Neural progenitor cell (in vitro differentiated cells): ENCODE measurements around the gene NEB. TPM values are rescaled to one million over a fixed set of nuclear protein-coding genes. Genes with fewer than 3 reads are reported as not detected.

Experiments
- DNase-seq: peaks from one replicate; pipeline ENCODE4 v3.0.0-alpha.2; 2016; ENCODE audit warnings: low spot score
- H2AFZ ChIP-seq: fragments of 200-600 bp; sonication (generic); replicated peaks from 2 replicates; pipeline ENCODE4 v1.6.1; 2016; ENCODE audit warnings: antibody characterized with exemption
- H3F3A ChIP-seq: fragments of 200-600 bp; sonication (generic); 2 replicates; pipeline ENCODE4 v1.6.1; 2016; ENCODE audit warnings: antibody characterized with exemption, low read depth
- H3K27ac ChIP-seq: fragments of 200-600 bp; sonication (generic); 2 replicates; pipeline ENCODE4 v1.5.1; 2016; ENCODE audit warnings: mild to moderate bottlenecking
- H3K27me3 ChIP-seq: fragments of 200-600 bp; sonication (generic); 2 replicates; pipeline ENCODE4 v1.6.1; 2016; ENCODE audit warnings: mild to moderate bottlenecking, moderate library complexity
- H3K36me3 ChIP-seq: fragments of 200-600 bp; sonication (generic); 2 replicates; pipeline ENCODE4 v1.5.1; 2016
- H3K4me1 ChIP-seq: fragments of 200-600 bp; sonication (generic); 2 replicates; pipeline ENCODE4 v1.6.1; 2016; ENCODE audit warnings: mixed run types
- H3K4me2 ChIP-seq: fragments of 200-600 bp; sonication (generic); 2 replicates; pipeline ENCODE4 v1.6.1; 2016
- H3K4me3 ChIP-seq: fragments of 200-600 bp; sonication (generic); 2 replicates; pipeline ENCODE4 v1.5.1; 2016
- H3K79me2 ChIP-seq: fragments of 200-600 bp; sonication (generic); 2 replicates; pipeline ENCODE4 v1.6.1; 2016; ENCODE audit warnings: low read depth
- H3K9ac ChIP-seq: fragments of 200-600 bp; sonication (generic); 2 replicates; pipeline ENCODE4 v1.6.1; 2016
- H3K9me3 ChIP-seq: fragments of 200-600 bp; sonication (generic); 2 replicates; pipeline ENCODE4 v1.5.1; 2016; ENCODE audit warnings: low read depth
- H4K20me1 ChIP-seq: fragments of 200-600 bp; sonication (generic); 2 replicates; pipeline ENCODE4 v1.6.1; 2016; ENCODE audit warnings: low read depth
- H3K27ac Mint-ChIP-seq: 3 replicates; pipeline ENCODE4 v1.8.0; 2021; ENCODE audit warnings: mixed read lengths
- H3K27me3 Mint-ChIP-seq: 2 replicates; pipeline ENCODE4 v1.8.0; 2022; ENCODE audit warnings: low read depth, mild to moderate bottlenecking, inconsistent platforms, moderate library complexity, mixed read lengths; ENCODE audit not compliant: insufficient read depth
- H3K36me3 Mint-ChIP-seq: 3 replicates; pipeline ENCODE4 v1.8.0; 2021; ENCODE audit warnings: mixed read lengths
- H3K4me1 Mint-ChIP-seq: 3 replicates; pipeline ENCODE4 v1.8.0; 2021; ENCODE audit warnings: mixed read lengths
- H3K4me3 Mint-ChIP-seq: 3 replicates; pipeline ENCODE4 v1.8.0; 2021; ENCODE audit warnings: mild to moderate bottlenecking, moderate library complexity, mixed read lengths
- H3K9me3 Mint-ChIP-seq: 3 replicates; pipeline ENCODE4 v1.8.0; 2020; ENCODE audit warnings: mixed read lengths
- EZH2 ChIP-seq: fragments of 200-600 bp; sonication (generic); IDR thresholded peaks from 2 replicates; pipeline ENCODE4 v1.6.1; 2017; ENCODE audit warnings: antibody characterized with exemption, mild to moderate bottlenecking, moderate library complexity
- EZH2phosphoT487 ChIP-seq: fragments of 200-600 bp; sonication (generic); IDR thresholded peaks from 2 replicates; pipeline ENCODE4 v1.6.1; 2017; ENCODE audit warnings: antibody characterized with exemption
- total RNA-seq: library from RNA; depleted of rRNA; stranded (reverse); fragments of >200 nt; gene quantifications from 2 replicates; pipeline ENCODE4 v1.2.3, GENCODE V29; 2015; ENCODE audit warnings: low replicate concordance
- TF ChIP-seq, protein P1 (sequence below): fragments of 200-600 bp; sonication (generic); IDR thresholded peaks from 2 replicates; pipeline ENCODE4 v1.5.1; 2017; ENCODE audit warnings: antibody characterized with exemption, mild to moderate bottlenecking

NEB gene
- total RNA-seq, 1 donor from 2014 or later: 0.49 TPM

DNA sequence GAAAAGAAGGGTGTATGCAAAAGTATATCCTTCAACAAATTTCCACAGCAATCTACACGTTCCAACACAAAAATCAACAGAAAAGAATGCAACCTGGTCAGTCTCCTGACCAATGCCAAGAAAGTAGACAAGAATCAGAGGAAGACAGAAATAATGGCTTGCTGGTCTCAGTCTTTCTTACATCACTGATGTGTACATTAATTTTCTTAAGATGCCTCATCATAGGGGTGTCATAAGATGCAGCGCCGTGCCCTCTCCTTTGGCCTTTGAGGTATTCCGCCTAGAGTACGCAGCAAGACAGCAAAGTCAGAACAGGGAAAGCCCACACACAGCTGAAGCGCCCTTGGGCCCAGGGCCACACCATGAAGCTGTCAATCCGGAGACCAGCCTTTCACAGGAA lies 211.7 kb downstream of the NEB start:
- no peaks in the 10 kb centered on the region for H3K79me2 ChIP-seq
- H3F3A ChIP-seq: no peaks in the 10 kb centered on the region
- no peaks in the 10 kb centered on the region for H3K36me3 ChIP-seq
- Mint-ChIP-seq H3K36me3 (no peaks in the 10 kb centered on the region), H3K4me3 (no peak overlapping the region), H3K27ac (no peak overlapping the region), H3K4me1 (peaks cover 13% of the 10 kb centered on the region), H3K9me3 (no peaks in the 10 kb centered on the region), H3K27me3 (no peaks in the 10 kb centered on the region)
- H3K27me3 ChIP-seq: no peaks in the 10 kb centered on the region
- no peak for TF ChIP-seq EZH2
- TF ChIP-seq, protein P1, sequence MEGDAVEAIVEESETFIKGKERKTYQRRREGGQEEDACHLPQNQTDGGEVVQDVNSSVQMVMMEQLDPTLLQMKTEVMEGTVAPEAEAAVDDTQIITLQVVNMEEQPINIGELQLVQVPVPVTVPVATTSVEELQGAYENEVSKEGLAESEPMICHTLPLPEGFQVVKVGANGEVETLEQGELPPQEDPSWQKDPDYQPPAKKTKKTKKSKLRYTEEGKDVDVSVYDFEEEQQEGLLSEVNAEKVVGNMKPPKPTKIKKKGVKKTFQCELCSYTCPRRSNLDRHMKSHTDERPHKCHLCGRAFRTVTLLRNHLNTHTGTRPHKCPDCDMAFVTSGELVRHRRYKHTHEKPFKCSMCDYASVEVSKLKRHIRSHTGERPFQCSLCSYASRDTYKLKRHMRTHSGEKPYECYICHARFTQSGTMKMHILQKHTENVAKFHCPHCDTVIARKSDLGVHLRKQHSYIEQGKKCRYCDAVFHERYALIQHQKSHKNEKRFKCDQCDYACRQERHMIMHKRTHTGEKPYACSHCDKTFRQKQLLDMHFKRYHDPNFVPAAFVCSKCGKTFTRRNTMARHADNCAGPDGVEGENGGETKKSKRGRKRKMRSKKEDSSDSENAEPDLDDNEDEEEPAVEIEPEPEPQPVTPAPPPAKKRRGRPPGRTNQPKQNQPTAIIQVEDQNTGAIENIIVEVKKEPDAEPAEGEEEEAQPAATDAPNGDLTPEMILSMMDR: no peak
- TF ChIP-seq EZH2phosphoT487: no peak
- no peak overlapping the region for H3K4me3 ChIP-seq
- no peak overlapping the region for H3K27ac ChIP-seq
- no peak overlapping the region for H2AFZ ChIP-seq
- peaks cover 10% of the 10 kb centered on the region for H3K4me1 ChIP-seq
- no peak for DNase-seq
- H3K4me2 ChIP-seq: no peak overlapping the region
- H3K9ac ChIP-seq: no peak overlapping the region
- H4K20me1 ChIP-seq: no peaks in the 10 kb centered on the region
- no peaks in the 10 kb centered on the region for H3K9me3 ChIP-seq

DNA sequence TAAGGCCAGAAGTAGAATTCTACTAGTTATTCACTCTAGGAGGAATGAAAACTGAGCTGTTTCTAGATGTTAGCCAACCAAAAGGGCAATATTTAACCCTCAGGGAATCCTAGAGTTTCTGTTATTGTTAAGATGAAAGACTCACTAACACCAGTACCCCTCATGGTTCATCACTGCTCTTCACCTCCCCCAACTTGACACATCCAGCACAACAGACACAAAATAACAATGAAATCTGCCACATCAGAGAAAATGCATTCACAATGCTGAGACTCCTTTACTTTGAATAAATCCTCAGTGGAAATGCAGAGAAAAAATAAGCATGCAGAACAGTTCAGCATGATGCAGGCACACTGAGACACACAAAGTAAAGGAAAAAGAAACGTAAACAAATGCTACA lies 213.3 kb downstream of the NEB start:
- H3K4me1 ChIP-seq: peaks cover 10% of the 10 kb centered on the region
- no peaks in the 10 kb centered on the region for H4K20me1 ChIP-seq
- Mint-ChIP-seq H3K4me1 (peaks cover 13% of the 10 kb centered on the region), H3K36me3 (no peaks in the 10 kb centered on the region), H3K9me3 (no peaks in the 10 kb centered on the region), H3K27me3 (no peaks in the 10 kb centered on the region), H3K27ac (peak overlapping the region; percentile 7), H3K4me3 (no peak overlapping the region)
- no peak overlapping the region for H3K4me2 ChIP-seq
- H3K4me3 ChIP-seq: no peak overlapping the region
- H3K27ac ChIP-seq: no peak overlapping the region
- H3K79me2 ChIP-seq: no peaks in the 10 kb centered on the region
- H3K9me3 ChIP-seq: no peaks in the 10 kb centered on the region
- no peaks in the 10 kb centered on the region for H3F3A ChIP-seq
- H3K27me3 ChIP-seq: no peaks in the 10 kb centered on the region
- TF ChIP-seq, protein P1: no peak
- TF ChIP-seq EZH2phosphoT487: no peak
- TF ChIP-seq EZH2: no peak
- no peaks in the 10 kb centered on the region for H3K36me3 ChIP-seq
- no peak overlapping the region for H3K9ac ChIP-seq
- H2AFZ ChIP-seq: peak overlapping the region; percentile 87
- DNase-seq: no peak

DNA sequence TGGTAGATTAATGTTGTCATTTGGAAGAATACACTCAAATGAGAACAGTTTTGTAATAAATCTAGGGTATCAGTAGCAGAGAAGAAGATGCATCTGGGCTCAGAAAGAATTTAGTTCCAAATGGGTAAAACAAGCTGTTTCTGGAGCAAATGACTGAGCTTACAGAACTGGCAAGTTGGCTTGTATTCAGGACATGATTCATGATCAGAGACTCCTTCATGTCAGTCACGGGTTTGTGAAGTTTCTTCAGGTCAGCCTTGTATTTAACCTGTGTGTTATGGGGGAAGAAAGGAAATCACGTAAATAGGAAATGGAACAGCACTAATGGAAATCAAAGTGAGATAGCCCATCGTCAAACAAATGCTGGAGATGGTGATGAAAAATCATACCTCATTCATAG lies 215.5 kb downstream of the NEB start:
- TF ChIP-seq, protein P1: no peak
- TF ChIP-seq EZH2 (no peak), EZH2phosphoT487 (no peak)
- no peak overlapping the region for H3K9ac ChIP-seq

DNA sequence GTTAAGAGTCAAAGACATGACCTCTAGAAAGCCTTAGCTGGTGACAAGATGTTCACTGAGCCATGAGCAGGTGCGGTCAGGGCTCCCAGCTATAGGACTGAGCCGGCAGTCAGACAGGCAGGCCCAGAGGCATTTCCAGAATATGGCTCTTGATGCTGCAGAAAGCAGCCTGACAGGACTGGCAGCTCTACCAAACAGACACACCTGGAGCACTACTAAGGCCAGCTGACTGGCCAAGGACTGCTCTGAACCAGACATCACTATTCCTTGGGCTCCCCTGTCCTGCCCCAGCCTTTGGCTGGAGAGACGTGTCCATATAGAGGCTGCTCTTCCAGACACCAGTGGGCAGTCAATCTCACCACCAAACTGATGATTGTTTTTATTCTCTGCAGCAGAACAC lies 225.8 kb downstream of the NEB start:
- TF ChIP-seq EZH2phosphoT487 (no peak), EZH2 (no peak)
- TF ChIP-seq, protein P1: no peak
- no peaks in the 10 kb centered on the region for H3K4me1 ChIP-seq
- no peak overlapping the region for H3K9ac ChIP-seq
- H3K4me3 ChIP-seq: no peak overlapping the region
- no peaks in the 10 kb centered on the region for H3K9me3 ChIP-seq
- no peak for DNase-seq
- no peak overlapping the region for H2AFZ ChIP-seq
- H3F3A ChIP-seq: no peaks in the 10 kb centered on the region
- no peaks in the 10 kb centered on the region for H3K36me3 ChIP-seq
- Mint-ChIP-seq H3K27me3 (no peaks in the 10 kb centered on the region), H3K9me3 (no peaks in the 10 kb centered on the region), H3K36me3 (peaks cover 1% of the 10 kb centered on the region), H3K4me1 (no peaks in the 10 kb centered on the region), H3K27ac (no peak overlapping the region), H3K4me3 (no peak overlapping the region)
- H3K27me3 ChIP-seq: no peaks in the 10 kb centered on the region
- H3K27ac ChIP-seq: no peak overlapping the region
- no peaks in the 10 kb centered on the region for H4K20me1 ChIP-seq
- H3K4me2 ChIP-seq: no peak overlapping the region
- H3K79me2 ChIP-seq: no peaks in the 10 kb centered on the region

More for the DNA sequence above, 215.5 kb downstream of the NEB start:
- no peak overlapping the region for H3K4me3 Mint-ChIP-seq
- H3K27ac Mint-ChIP-seq: no peak overlapping the region
- H3K4me1 Mint-ChIP-seq: peaks cover 13% of the 10 kb centered on the region
- no peaks in the 10 kb centered on the region for H3K27me3 ChIP-seq
- H3K27ac ChIP-seq: no peak overlapping the region
- H3K4me3 ChIP-seq: no peak overlapping the region
- H3K9me3 ChIP-seq: no peaks in the 10 kb centered on the region
- H3K36me3 ChIP-seq: no peaks in the 10 kb centered on the region
- no peak overlapping the region for H2AFZ ChIP-seq
- no peaks in the 10 kb centered on the region for H3K79me2 ChIP-seq
- no peaks in the 10 kb centered on the region for H4K20me1 ChIP-seq
- H3K36me3 Mint-ChIP-seq: no peaks in the 10 kb centered on the region
- H3K4me1 ChIP-seq: peaks cover 10% of the 10 kb centered on the region
- H3F3A ChIP-seq: no peaks in the 10 kb centered on the region
- H3K27me3 Mint-ChIP-seq: no peaks in the 10 kb centered on the region
- no peaks in the 10 kb centered on the region for H3K9me3 Mint-ChIP-seq
- no peak for DNase-seq
- H3K4me2 ChIP-seq: no peak overlapping the region
